Measurements from ENCODE around the gene RET.

RET gene

GRCh38 chr10:43086321-43086942, 9.6 kb downstream of the RET start:
- no peak for TF ChIP-seq CTCF (conservative IDR thresholded peaks at IDR 0.05; ENCODE audit: low read depth, low read length)
- H3K36me3 ChIP-seq (ENCODE audit: insufficient read depth) = no peaks in the 10 kb centered on the region
- H2AFZ ChIP-seq (ENCODE audit: low read depth) = no peak overlapping the region
- H4K20me1 ChIP-seq (ENCODE audit: insufficient read depth) = no peaks in the 10 kb centered on the region
- H3K4me3 ChIP-seq (IDR thresholded peaks at IDR 0.05; ENCODE audit: insufficient read depth, low read depth, low read length) = no peak overlapping the region
- no peak overlapping the region for H3K27ac ChIP-seq
- H3K27me3 ChIP-seq (ENCODE audit: insufficient read depth, low read depth) = no peaks in the 10 kb centered on the region
- H3K79me2 ChIP-seq (ENCODE audit: insufficient read depth, low read depth) = no peaks in the 10 kb centered on the region
- no peak overlapping the region for H3K4me2 ChIP-seq
- no peak overlapping the region for H3K9ac ChIP-seq
- H3K4me1 ChIP-seq (ENCODE audit: low read depth, poor library complexity, severe bottlenecking) = no peaks in the 10 kb centered on the region

GRCh38 chr10:43089519-43089918, 12.7 kb downstream of the RET start:
- Histone ChIP-seq H3K27ac (no peak overlapping the region), H3K36me3 (ENCODE audit: insufficient read depth) (no peaks in the 10 kb centered on the region), H3K79me2 (ENCODE audit: insufficient read depth, low read depth) (no peaks in the 10 kb centered on the region), H3K9ac (no peak overlapping the region), H4K20me1 (ENCODE audit: insufficient read depth) (no peaks in the 10 kb centered on the region), H3K4me3 (IDR thresholded peaks at IDR 0.05; ENCODE audit: insufficient read depth, low read depth, low read length) (no peak overlapping the region), H3K27me3 (ENCODE audit: insufficient read depth, low read depth) (no peaks in the 10 kb centered on the region), H2AFZ (ENCODE audit: low read depth) (no peak overlapping the region), H3K4me1 (ENCODE audit: low read depth, poor library complexity, severe bottlenecking) (no peaks in the 10 kb centered on the region), H3K4me2 (no peak overlapping the region)
- TF ChIP-seq CTCF (conservative IDR thresholded peaks at IDR 0.05; ENCODE audit: low read depth, low read length) = no peak

GRCh38 chr10:43090188-43090587, 13.3 kb downstream of the RET start:
- H4K20me1 ChIP-seq (ENCODE audit: insufficient read depth) = no peaks in the 10 kb centered on the region

GRCh38 chr10:43090664-43091063, 13.8 kb downstream of the RET start:
- TF ChIP-seq CTCF (conservative IDR thresholded peaks at IDR 0.05; ENCODE audit: low read depth, low read length) = no peak
- no peak overlapping the region for H3K9ac ChIP-seq
- no peaks in the 10 kb centered on the region for H3K4me1 ChIP-seq (ENCODE audit: low read depth, poor library complexity, severe bottlenecking)
- H2AFZ ChIP-seq (ENCODE audit: low read depth) = no peak overlapping the region
- H3K27ac ChIP-seq = no peak overlapping the region
- H3K27me3 ChIP-seq (ENCODE audit: insufficient read depth, low read depth) = no peaks in the 10 kb centered on the region
- no peaks in the 10 kb centered on the region for H3K36me3 ChIP-seq (ENCODE audit: insufficient read depth)
- H3K4me3 ChIP-seq (IDR thresholded peaks at IDR 0.05; ENCODE audit: insufficient read depth, low read depth, low read length) = no peak overlapping the region
- H3K79me2 ChIP-seq (ENCODE audit: insufficient read depth, low read depth) = no peaks in the 10 kb centered on the region
- no peak overlapping the region for H3K4me2 ChIP-seq
- H4K20me1 ChIP-seq (ENCODE audit: insufficient read depth) = no peaks in the 10 kb centered on the region

More at GRCh38 chr10:43090188-43090587, 13.3 kb downstream of the RET start:
- H3K4me1 ChIP-seq (ENCODE audit: low read depth, poor library complexity, severe bottlenecking) = no peaks in the 10 kb centered on the region
- no peaks in the 10 kb centered on the region for H3K27me3 ChIP-seq (ENCODE audit: insufficient read depth, low read depth)
- no peak for TF ChIP-seq CTCF (conservative IDR thresholded peaks at IDR 0.05; ENCODE audit: low read depth, low read length)
- H3K36me3 ChIP-seq (ENCODE audit: insufficient read depth) = no peaks in the 10 kb centered on the region
- no peak overlapping the region for H2AFZ ChIP-seq (ENCODE audit: low read depth)
- H3K4me2 ChIP-seq = no peak overlapping the region
- H3K79me2 ChIP-seq (ENCODE audit: insufficient read depth, low read depth) = no peaks in the 10 kb centered on the region
- H3K27ac ChIP-seq = no peak overlapping the region
- H3K4me3 ChIP-seq (IDR thresholded peaks at IDR 0.05; ENCODE audit: insufficient read depth, low read depth, low read length) = no peak overlapping the region
- H3K9ac ChIP-seq = no peak overlapping the region

Measured in KMS-11 (cell line).